ENCODE measurements around the gene CNTNAP2.

Gene CNTNAP2

GRCh38 chr7:147813316-147813715, 1696.7 kb downstream of the CNTNAP2 start:
- Histone ChIP-seq H3K36me3 (ENCODE audit: control insufficient read depth, low read depth, low read length) (no peaks in the 10 kb centered on the region), H3K27ac (ENCODE audit: low read length) (no peak overlapping the region), H3K27me3 (ENCODE audit: control insufficient read depth, insufficient read depth, low read length) (no peaks in the 10 kb centered on the region), H3K4me3 (ENCODE audit: low read length) (no peak overlapping the region), H3K9me3 (ENCODE audit: control insufficient read depth, low read depth, low read length) (no peaks in the 10 kb centered on the region), H3K4me1 (ENCODE audit: control insufficient read depth, low read depth, low read length) (no peaks in the 10 kb centered on the region), H3K9ac (ENCODE audit: low read length) (no peak overlapping the region)

- Histone ChIP-seq H3K27ac (ENCODE audit: low read length) (no peak overlapping the region), H3K36me3 (ENCODE audit: control insufficient read depth, low read depth, low read length) (no peaks in the 10 kb centered on the region), H3K4me3 (ENCODE audit: low read length) (no peak overlapping the region), H3K27me3 (ENCODE audit: control insufficient read depth, insufficient read depth, low read length) (no peaks in the 10 kb centered on the region), H3K9ac (ENCODE audit: low read length) (no peak overlapping the region), H3K4me1 (ENCODE audit: control insufficient read depth, low read depth, low read length) (peaks cover 7% of the 10 kb centered on the region), H3K9me3 (ENCODE audit: control insufficient read depth, low read depth, low read length) (no peaks in the 10 kb centered on the region)
Observed at GRCh38 chr7:147818317-147818716, 1701.7 kb downstream of the CNTNAP2 start.

- Histone ChIP-seq H3K9me3 (ENCODE audit: control insufficient read depth, low read depth, low read length) (no peaks in the 10 kb centered on the region), H3K9ac (ENCODE audit: low read length) (no peak overlapping the region), H3K27me3 (ENCODE audit: control insufficient read depth, insufficient read depth, low read length) (no peaks in the 10 kb centered on the region), H3K4me3 (ENCODE audit: low read length) (no peak overlapping the region), H3K27ac (ENCODE audit: low read length) (no peak overlapping the region), H3K4me1 (ENCODE audit: control insufficient read depth, low read depth, low read length) (peaks cover 7% of the 10 kb centered on the region), H3K36me3 (ENCODE audit: control insufficient read depth, low read depth, low read length) (no peaks in the 10 kb centered on the region)
Observed at GRCh38 chr7:147824671-147825070, 1708.1 kb downstream of the CNTNAP2 start.

GRCh38 chr7:147829016-147829415, 1712.4 kb downstream of the CNTNAP2 start:
- Histone ChIP-seq H3K9ac (ENCODE audit: low read length) (no peak overlapping the region), H3K36me3 (ENCODE audit: control insufficient read depth, low read depth, low read length) (no peaks in the 10 kb centered on the region), H3K4me1 (ENCODE audit: control insufficient read depth, low read depth, low read length) (no peaks in the 10 kb centered on the region), H3K9me3 (ENCODE audit: control insufficient read depth, low read depth, low read length) (no peaks in the 10 kb centered on the region), H3K27me3 (ENCODE audit: control insufficient read depth, insufficient read depth, low read length) (no peaks in the 10 kb centered on the region), H3K4me3 (ENCODE audit: low read length) (no peak overlapping the region), H3K27ac (ENCODE audit: low read length) (no peak overlapping the region)

GRCh38 chr7:147833557-147833956, 1717.0 kb downstream of the CNTNAP2 start:
- no peaks in the 10 kb centered on the region for H3K27me3 ChIP-seq (ENCODE audit: control insufficient read depth, insufficient read depth, low read length)
- H3K9me3 ChIP-seq (ENCODE audit: control insufficient read depth, low read depth, low read length): peaks cover 5% of the 10 kb centered on the region
- H3K9ac ChIP-seq (ENCODE audit: low read length): no peak overlapping the region
- no peaks in the 10 kb centered on the region for H3K36me3 ChIP-seq (ENCODE audit: control insufficient read depth, low read depth, low read length)
- H3K4me3 ChIP-seq (ENCODE audit: low read length): no peak overlapping the region
- H3K4me1 ChIP-seq (ENCODE audit: control insufficient read depth, low read depth, low read length): no peaks in the 10 kb centered on the region
- no peak overlapping the region for H3K27ac ChIP-seq (ENCODE audit: low read length)

GRCh38 chr7:147833970-147834369, 1717.4 kb downstream of the CNTNAP2 start:
- no peak overlapping the region for H3K9ac ChIP-seq (ENCODE audit: low read length)
- H3K27ac ChIP-seq (ENCODE audit: low read length): no peak overlapping the region
- no peaks in the 10 kb centered on the region for H3K36me3 ChIP-seq (ENCODE audit: control insufficient read depth, low read depth, low read length)
- H3K27me3 ChIP-seq (ENCODE audit: control insufficient read depth, insufficient read depth, low read length): no peaks in the 10 kb centered on the region
- H3K4me3 ChIP-seq (ENCODE audit: low read length): no peak overlapping the region
- no peaks in the 10 kb centered on the region for H3K4me1 ChIP-seq (ENCODE audit: control insufficient read depth, low read depth, low read length)
- peaks cover 5% of the 10 kb centered on the region for H3K9me3 ChIP-seq (ENCODE audit: control insufficient read depth, low read depth, low read length)

- no peaks in the 10 kb centered on the region for H3K27me3 ChIP-seq (ENCODE audit: control insufficient read depth, insufficient read depth, low read length)
- H3K4me1 ChIP-seq (ENCODE audit: control insufficient read depth, low read depth, low read length): no peaks in the 10 kb centered on the region
- H3K27ac ChIP-seq (ENCODE audit: low read length): no peak overlapping the region
- no peak overlapping the region for H3K4me3 ChIP-seq (ENCODE audit: low read length)
- no peak overlapping the region for H3K9ac ChIP-seq (ENCODE audit: low read length)
- H3K36me3 ChIP-seq (ENCODE audit: control insufficient read depth, low read depth, low read length): no peaks in the 10 kb centered on the region
- H3K9me3 ChIP-seq (ENCODE audit: control insufficient read depth, low read depth, low read length): no peaks in the 10 kb centered on the region
Observed at GRCh38 chr7:147852833-147853232, 1736.2 kb downstream of the CNTNAP2 start.

- H3K9ac ChIP-seq (ENCODE audit: low read length): no peak overlapping the region
- no peaks in the 10 kb centered on the region for H3K27me3 ChIP-seq (ENCODE audit: control insufficient read depth, insufficient read depth, low read length)
- H3K36me3 ChIP-seq (ENCODE audit: control insufficient read depth, low read depth, low read length): no peaks in the 10 kb centered on the region
- no peaks in the 10 kb centered on the region for H3K9me3 ChIP-seq (ENCODE audit: control insufficient read depth, low read depth, low read length)
- no peak overlapping the region for H3K4me3 ChIP-seq (ENCODE audit: low read length)
- H3K4me1 ChIP-seq (ENCODE audit: control insufficient read depth, low read depth, low read length): no peaks in the 10 kb centered on the region
- H3K27ac ChIP-seq (ENCODE audit: low read length): no peak overlapping the region
Observed at GRCh38 chr7:147857152-147858140, 1740.8 kb downstream of the CNTNAP2 start.

- H3K36me3 ChIP-seq (ENCODE audit: control insufficient read depth, low read depth, low read length): no peaks in the 10 kb centered on the region
- H3K9me3 ChIP-seq (ENCODE audit: control insufficient read depth, low read depth, low read length): no peaks in the 10 kb centered on the region
- no peaks in the 10 kb centered on the region for H3K4me1 ChIP-seq (ENCODE audit: control insufficient read depth, low read depth, low read length)
- no peak overlapping the region for H3K9ac ChIP-seq (ENCODE audit: low read length)
- H3K27me3 ChIP-seq (ENCODE audit: control insufficient read depth, insufficient read depth, low read length): no peaks in the 10 kb centered on the region
- no peak overlapping the region for H3K4me3 ChIP-seq (ENCODE audit: low read length)
- no peak overlapping the region for H3K27ac ChIP-seq (ENCODE audit: low read length)
Observed at GRCh38 chr7:147858421-147858820, 1741.8 kb downstream of the CNTNAP2 start.

GRCh38 chr7:147859033-147859432, 1742.4 kb downstream of the CNTNAP2 start:
- Histone ChIP-seq H3K36me3 (ENCODE audit: control insufficient read depth, low read depth, low read length) (no peaks in the 10 kb centered on the region), H3K4me3 (ENCODE audit: low read length) (no peak overlapping the region), H3K27me3 (ENCODE audit: control insufficient read depth, insufficient read depth, low read length) (no peaks in the 10 kb centered on the region), H3K9ac (ENCODE audit: low read length) (no peak overlapping the region), H3K9me3 (ENCODE audit: control insufficient read depth, low read depth, low read length) (no peaks in the 10 kb centered on the region), H3K27ac (ENCODE audit: low read length) (no peak overlapping the region), H3K4me1 (ENCODE audit: control insufficient read depth, low read depth, low read length) (no peaks in the 10 kb centered on the region)

- H3K27me3 ChIP-seq (ENCODE audit: control insufficient read depth, insufficient read depth, low read length): no peaks in the 10 kb centered on the region
- H3K9me3 ChIP-seq (ENCODE audit: control insufficient read depth, low read depth, low read length): no peaks in the 10 kb centered on the region
- H3K4me3 ChIP-seq (ENCODE audit: low read length): no peak overlapping the region
- no peak overlapping the region for H3K27ac ChIP-seq (ENCODE audit: low read length)
- H3K9ac ChIP-seq (ENCODE audit: low read length): no peak overlapping the region
- no peaks in the 10 kb centered on the region for H3K36me3 ChIP-seq (ENCODE audit: control insufficient read depth, low read depth, low read length)
- no peaks in the 10 kb centered on the region for H3K4me1 ChIP-seq (ENCODE audit: control insufficient read depth, low read depth, low read length)
Observed at GRCh38 chr7:147859486-147859885, 1742.9 kb downstream of the CNTNAP2 start.
